Measurements from ENCODE around the gene NKAP.
A peak's percentile ranks its signal among the peaks of the same experiment; 100 is the strongest.
"Not testable (repeated sequence)": the region's sequence is repeated elsewhere in the genome, so short reads cannot be mapped to it uniquely, and the experiment has no call there.

Gene NKAP

DNA sequence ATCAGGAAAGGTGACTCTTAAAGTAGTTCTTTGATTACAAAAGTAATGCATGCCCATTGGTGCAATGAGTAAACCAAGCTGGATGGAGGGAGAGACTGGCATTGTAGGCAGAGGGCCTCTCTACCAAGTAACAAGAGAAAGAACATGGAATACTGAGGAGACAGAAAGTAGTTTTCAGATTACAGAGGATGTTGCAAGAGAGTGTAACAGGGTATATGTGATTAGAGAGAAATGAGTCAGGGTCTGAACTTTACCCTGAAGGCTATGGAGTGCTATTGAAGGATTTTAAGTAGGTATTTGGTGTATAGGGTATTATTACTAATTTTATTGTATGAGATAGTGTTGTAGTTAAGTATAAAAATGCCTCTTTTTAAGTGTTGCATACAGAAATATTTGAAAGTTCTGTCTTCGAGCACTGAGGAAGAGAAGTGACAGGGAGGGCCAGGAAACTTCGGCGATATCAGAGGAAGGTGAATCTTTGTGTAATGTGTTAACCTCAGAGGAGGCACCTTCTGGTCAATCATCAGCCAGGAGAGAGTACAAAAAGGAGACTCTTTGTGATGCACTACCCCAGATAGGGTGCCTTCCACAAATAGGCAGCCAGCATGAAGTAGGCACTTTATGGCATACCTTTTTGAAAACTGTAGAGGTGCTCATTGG lies 8.2 kb downstream of the NKAP start:
- no peak for DNase-seq

DNA sequence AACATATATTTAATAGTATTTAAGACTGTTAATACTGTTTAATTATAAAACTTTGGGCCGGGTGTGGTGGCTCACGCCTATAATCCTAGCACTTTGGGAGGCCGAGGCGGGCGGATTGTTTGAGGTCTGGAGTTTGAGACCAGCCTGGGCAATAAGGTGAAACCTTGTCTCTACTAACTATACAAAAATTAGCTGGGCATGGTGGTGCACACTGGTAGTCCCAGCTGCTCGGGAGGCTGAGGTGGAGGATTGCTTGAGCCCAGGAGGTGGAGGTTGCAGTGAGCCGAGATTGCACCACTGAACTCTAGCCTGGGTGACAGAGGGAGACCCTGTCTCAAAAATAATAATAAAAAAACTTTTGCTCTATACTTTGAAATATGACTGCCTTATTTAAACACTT lies 21.2 kb downstream of the NKAP start:
- not testable (repeated sequence) for DNase-seq

DNA sequence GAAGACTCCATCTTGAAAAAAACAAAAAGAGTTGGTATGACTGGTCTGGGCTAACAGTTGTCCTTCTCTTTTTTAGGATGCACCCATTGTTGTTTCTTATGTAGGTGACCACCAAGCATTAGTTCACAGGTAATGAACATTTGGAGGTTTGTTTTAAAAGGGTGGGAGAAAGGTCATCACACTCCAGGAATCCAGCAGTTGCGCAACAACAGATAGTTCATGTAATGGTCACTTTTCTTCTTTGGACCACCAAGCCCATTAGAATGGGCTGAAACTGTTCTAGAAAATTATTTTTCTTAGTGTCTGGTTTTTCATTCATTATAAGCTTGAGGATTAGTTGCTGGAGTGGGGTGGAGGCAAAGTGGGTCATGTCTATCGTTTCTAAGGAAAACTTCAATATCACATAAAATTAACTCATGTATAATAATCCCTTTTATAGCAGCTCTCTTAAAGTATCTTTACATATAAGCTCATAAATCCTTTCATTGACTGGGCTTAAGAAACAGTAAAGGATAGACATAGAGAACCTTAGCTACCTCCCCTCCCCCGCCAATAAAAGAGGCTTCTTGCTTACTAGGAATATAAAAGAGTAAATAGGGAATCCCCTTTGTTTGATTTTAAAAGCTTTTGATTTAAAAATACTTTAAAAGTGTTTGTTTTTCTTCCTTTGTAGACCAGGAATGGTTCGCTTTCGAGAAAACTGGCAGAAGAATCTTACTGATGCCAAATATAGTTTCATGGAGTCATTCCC lies 23.5 kb downstream of the NKAP start:
- no peak for DNase-seq

DNA sequence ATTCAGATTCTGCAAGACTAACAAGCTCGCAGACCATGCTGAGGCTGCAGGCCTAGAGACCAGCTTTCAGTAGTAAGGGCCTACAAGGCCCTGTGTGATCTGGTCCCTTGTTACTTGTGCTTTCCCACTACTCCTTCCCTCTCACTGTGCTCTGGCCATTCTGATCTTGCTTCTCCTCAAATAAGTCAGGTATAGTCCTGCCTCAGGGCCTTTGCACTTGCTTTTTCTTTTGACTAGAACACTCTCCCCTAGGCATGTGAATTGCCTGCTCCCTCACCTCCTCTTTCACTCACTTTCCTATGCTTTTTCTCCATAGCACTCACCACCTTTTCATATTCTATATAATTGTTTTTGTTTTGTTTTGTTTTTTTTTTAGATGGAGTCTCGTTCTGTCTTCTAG lies 25.7 kb downstream of the NKAP start:
- no peak for DNase-seq

DNA sequence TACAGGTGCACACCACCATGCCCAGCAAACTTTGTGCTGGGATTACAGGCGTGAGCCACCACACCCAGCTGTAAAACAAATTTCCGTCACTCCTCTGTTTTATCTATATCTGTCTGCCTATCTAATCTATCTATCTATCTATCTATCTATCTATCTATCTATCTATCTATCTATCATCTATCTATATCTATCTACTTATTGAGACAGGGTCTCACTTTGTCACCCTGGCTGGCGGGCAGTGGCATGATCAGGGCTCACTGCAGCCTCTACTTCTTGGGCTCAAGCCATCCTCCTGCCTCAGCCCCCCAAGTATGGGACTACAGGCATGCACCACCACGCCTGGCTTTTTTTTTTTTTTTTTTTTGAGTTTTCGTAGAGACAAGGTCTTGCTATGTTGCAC lies 27.2 kb downstream of the NKAP start:
- DNase-seq = no peak

DNA sequence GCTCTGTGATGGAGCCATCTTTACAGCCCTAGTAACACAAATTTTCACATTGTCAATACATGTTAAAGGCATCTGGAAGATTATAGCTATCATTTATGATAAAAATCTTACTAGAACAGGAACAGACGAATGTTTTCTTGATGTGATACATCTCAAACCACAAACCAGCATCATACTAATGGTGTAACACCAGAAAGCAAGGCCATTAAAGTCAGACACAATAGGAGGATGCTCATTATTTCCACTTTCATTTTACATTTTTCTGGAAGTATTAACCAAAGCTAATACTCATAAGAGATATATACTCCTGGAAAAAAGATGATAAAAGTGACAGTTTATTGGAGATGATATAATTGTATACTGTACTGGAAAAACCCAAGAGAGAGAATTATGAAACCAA lies 42.6 kb downstream of the NKAP start:
- no peak for DNase-seq

DNA sequence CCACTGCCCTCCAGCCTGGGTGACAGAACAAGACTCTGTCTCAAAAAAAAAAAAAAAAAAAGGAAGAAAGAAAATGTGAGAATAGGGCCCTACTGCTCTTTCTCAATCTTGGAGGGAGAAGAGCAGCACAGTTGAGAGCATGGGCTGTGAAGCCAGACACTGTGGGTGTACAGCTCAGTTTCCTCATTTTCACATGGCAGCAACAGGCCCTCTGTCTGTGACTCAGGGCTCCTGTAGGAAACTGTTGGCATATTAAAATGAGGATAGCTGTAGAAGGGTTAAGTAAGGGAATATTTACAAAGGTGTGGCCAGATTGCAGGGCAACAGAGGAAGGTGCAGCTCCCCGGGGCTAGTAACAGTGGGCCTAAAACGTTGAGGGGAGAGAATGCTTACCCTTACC lies 44.4 kb downstream of the NKAP start:
- no peak for DNase-seq

DNA sequence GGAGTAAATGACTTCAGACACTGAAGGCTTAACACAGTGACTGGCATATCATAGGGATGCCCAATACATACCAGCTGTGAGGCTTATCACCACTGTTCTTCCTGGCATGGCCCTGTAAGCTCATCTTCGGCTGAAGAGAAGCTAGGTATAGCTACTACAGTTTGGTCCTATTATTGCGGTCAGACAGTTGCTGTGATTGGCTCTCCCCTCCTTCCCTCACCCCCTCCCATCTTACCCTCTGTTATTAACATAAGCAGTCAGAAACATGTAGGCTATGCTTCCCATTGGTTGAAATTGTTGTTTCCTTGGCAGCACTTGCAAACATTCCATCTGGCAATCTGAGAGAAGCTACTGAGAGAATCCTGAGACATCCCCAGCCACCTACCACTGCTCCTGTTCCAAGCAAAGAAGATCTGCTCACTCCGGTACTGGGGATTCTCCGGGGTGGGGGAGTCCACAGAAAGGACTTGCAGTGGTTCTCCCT lies 47.7 kb downstream of the NKAP start, which contains the start of gene AKAP14:
Gene AKAP14 (plus strand): TSS at position 51 of the 484 bp plus-strand sequence. CDS start 7,331 bp downstream, outside the sequence.
- no peak for DNase-seq

DNA sequence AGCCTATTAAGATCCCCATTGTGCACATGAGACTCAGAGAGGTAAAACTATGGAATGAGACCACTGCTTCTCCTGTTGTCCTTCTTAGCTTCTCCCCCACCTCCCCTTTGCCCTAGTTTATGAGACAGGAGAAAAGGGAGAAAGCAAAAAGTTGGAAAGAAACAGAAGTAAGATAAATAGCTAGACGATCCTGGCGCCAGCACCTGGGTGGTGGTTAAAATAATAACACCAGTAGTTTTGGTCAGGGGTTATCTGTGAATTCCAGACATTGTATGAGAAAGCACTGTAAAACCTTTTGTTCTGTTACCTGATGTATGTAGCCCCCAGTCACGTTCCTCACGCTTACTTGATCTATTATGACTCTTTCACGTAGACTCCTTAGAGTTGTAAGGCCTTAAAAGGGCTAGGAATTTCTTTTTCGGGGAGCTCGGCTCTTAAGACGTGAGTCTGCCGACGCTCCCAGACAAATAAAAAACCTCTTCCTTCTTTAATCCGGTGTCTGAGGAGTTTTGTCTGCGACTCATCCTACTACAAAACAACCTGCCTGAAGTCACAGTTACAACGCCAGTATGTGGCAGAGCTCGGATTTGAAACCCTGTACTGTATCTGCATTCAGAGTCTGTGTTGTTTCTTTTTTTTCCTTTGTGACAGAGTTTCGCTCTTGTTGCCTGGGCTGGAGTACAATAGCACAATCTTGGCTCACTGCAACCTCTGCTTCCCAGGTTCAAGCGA lies 51.4 kb downstream of the NKAP start:
- DNase-seq = not testable (repeated sequence)

DNA sequence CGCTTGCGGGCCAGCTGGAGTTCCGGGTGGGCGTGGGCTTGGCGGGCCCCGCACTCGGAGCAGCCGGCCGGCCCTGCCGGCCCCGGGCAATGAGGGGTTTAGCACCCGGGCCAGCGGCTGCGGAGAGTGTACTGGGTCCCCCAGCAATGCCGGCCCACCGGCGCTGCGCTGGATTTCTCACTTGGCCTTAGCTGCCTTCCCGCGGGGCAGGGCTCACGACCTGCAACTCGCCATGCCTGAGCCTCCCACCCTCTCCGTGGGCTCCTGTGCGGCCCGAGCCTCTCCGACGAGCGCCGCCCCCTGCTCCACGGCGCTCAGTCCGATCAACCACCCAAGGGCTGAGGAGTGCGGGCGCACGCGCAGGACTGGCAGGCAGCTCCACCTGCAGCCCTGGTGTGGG lies 52.9 kb downstream of the NKAP start:
- not testable (repeated sequence) for DNase-seq

DNA sequence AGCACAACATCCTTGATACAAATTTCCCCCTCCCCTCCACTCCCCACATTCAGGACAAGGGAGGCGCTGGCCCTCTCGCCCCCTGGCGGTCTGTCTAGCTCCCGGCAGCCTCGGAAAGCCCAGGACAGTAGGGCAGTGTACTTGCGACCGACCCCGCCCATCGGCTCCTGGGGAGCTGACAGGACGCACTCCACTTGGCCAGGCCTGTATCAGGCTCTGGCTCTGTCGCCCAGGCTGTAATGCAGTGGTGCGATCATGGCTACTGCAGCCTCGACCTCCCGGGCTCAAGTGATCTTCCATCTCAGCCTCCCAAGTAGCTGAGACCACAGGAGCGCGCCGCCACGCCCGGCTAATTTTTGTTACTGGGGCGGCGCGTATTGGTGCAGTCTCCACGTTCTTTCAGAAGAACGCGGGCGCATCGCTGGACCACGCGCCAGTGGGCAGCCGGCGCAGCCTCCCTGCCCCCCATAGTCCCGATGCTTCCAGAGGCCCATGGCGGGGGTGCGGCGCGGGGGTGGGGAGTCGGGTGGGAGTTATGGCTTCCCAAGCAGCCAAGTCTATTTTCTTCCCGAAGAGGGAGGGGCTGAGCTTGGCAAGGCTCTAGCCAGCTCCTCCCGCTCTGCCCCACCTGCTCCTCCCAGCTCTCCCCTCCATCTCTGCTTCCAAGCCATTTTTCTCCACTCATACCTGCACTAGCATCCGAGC lies 55.7 kb downstream of the NKAP start:
- DNase-seq = peak; percentile 73

DNA sequence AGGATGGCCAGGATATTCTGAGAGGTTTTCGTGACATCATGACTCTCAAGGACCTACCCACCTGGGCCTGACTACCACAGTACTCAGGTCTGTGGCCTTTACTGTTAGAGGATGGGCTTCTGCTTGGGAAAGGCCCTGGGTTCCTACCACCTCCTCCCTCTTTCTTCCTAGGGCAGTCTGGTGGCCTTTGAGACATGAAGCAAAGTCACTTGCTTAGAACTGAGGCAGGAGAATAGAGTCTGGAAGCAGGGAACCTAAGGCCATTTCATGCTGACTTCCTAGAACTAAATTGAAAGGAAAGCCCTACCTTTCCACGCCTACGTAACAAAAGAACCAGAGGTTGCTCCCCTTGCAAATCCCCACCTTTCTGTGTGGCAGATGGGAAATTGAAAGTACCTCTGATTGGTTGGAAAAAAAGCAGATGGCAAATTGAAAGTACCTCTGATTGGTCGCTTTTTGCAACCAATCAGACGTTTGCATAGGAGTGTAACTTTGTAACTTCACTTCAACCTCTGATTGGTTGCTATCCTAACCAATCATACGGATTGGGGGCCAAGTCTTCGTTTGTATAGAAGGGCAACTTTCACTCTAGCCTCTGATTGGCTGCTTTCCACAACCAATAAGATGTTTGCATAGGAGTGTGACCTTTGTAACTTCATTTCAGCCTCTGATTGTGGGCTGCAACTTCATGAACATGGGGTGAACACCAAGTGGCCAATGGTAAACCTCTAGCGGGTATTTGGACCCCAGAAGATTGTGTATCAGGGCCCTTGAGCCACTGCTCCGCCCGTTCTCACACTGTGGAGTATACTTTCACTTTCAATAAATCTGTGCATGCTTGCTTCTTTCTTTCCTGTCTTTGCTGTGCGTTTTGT lies 57.8 kb downstream of the NKAP start:
- DNase-seq = peak; percentile 15

DNA sequence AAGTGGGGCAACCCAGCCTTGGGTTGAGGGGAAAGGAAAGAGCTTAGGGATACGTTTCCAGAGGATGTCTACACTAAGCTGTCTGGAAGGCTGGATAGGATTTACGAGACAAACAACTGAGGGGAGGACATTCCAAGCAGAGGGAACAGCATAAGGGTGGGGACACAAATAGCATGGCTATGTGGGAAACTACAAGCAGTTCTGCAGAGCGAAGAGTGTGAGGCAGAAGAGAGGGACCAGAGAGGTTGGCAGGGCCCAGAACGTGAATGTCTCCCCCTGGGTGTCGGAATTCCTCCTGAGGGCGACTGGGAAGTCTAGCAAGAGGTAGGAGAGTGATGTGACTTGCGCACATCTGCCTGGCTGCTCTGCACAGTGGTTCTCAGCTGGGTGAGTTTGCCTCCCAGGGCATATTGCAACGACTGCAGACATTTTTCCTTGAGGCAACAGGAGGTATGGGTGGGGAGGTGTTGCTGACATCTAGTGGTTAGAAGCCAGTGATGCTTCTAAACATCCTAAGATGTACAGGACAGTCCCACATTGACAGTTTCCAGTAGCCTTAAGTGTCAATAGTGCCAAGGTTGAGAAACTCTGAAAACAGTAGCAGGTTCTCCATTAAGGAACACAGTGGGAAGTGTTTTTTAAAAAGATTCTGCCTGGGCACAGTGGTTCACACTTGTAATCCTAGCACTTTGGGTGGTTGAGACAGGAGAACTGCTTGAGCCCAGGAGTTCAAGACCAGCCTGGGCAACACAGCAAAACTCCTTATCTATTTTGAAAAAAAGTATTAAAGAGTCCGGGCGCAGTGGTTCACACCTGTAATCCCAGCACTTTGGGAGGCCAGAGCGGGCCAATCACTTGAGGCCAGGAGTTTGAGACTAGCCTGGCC lies 62.8 kb downstream of the NKAP start:
- peak; percentile 78 for DNase-seq

DNA sequence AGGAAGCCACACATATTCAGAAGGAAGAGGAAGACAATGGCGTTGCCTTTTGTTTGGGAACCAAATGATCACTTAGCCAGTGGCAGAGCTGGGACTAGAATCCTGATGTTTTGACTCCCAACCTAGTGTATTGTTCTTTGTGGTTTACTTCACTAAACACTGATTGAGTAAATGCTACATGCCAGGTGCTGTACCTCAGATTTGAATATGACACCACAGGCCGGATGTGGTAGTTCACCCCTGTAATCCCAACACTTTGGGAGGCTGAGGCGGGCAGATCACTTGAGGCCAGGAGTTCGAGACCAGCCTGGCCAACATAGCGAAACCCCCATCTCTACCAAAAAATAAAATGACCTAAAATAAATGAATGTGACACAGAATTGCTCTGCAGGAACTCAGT lies 63.5 kb downstream of the NKAP start:
- DNase-seq = no peak

DNA sequence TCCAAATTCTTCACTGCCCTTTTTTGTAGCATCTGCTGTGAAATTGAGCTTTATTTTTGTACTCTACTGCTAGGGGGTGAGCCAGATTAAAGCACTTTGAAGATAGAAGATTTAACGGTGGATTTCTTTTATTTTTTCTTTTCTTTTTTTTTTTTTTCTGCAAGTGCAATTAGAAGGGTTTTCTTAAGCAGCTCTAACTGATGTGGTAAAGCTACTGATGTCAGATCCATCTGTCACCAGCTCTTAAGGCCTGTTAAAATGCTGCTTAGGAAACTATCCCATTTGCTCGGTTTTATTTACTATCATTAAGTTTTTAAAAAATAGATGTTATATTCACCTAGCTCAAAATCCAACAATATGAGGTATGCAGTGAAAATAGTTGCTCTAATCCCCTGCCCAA lies 64.8 kb downstream of the NKAP start:
- DNase-seq = no peak

DNA sequence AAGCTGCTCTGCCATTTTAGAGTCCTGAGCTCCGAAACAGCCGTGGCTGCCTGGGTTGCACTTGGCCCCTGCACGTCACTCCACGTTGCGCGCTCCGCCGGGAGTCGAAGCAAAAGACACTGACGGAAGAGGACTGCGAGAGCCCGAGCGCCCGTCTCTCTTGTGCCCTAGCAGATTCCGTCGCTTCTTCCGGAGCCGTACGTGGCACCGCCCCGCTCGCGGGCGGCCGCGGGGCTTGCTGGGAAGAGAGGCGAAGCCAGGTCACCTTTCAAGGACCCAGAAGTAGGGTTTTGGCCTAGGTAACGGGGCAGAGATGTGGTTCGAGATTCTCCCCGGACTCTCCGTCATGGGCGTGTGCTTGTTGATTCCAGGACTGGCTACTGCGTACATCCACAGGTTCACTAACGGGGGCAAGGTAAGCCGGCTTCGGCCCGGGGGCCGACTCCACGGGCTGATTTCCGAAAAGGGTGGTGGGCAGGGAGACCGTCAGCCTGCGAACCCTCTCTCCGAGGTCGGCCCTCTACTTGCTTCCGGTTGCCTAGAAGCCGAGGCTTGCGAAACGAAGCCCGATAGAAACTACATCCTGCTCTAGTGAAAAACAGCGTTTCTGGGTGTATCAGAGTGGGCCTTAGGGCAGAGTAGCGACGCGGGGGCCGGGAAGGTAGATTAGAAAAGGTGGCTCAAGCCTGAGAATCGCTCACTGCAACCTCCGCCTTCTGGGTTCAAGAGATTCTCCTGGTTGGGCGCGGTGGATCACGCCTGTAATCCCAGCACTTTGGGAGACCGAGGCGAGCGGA lies 71.8 kb downstream of the NKAP start, which contains the start of the genes NDUFA1 and RNF113A:
Gene NDUFA1 (plus strand): TSS at position 234 of the 797 bp plus-strand sequence. CDS start 80 bp downstream, at position 314.
Gene RNF113A (minus strand): TSS at position 135 of the 797 bp plus-strand sequence. CDS start 120 bp downstream, at position 15.
- peak; percentile 91 for DNase-seq

DNA sequence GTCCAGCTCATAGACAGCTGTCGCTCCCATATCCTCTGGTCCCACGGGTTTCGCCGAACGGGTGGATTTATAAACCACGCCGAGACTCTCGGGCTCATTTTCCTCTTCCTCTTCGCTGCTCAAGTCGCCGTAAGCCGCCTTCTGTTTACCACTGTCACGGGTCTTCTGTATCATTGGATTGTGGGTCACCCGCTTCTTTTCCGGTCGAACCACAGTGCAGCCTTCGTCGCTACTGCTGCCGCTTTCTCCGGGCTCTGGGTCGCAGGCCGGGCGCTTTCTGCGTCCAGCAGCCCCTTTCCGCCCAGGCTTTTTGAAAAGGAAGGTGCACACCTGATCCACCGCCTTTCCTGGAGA lies 72.3 kb downstream of the NKAP start:
- DNase-seq = no peak
